ACC112 (cell line): Measurements from ENCODE around the gene CNNM2.
"Not testable (repeated sequence)": the region's sequence is repeated elsewhere in the genome, so short reads cannot be mapped to it uniquely, and the experiment has no call there.

Experiments
- H2AFZ ChIP-seq: fragments of 200-600 bp; sonication (generic); one replicate; pipeline ENCODE4 v1.6.0; 2017; ENCODE audit warnings: antibody characterized with exemption, low read length; ENCODE audit not compliant: unreplicated experiment
- H3K27ac ChIP-seq: fragments of 200-600 bp; sonication (generic); 2 replicates; pipeline ENCODE4 v1.5.1; 2014; ENCODE audit warnings: low read depth, mild to moderate bottlenecking, antibody characterized with exemption, low read length, moderate library complexity
- H3K27me3 ChIP-seq: fragments of 200-600 bp; sonication (generic); 2 replicates; pipeline ENCODE4 v1.6.1; 2014; ENCODE audit warnings: mild to moderate bottlenecking, antibody characterized with exemption, low read length, moderate library complexity, mixed read lengths; ENCODE audit not compliant: insufficient read depth
- H3K36me3 ChIP-seq: fragments of 200-600 bp; sonication (generic); 2 replicates; pipeline ENCODE4 v1.6.1; 2016; ENCODE audit warnings: mild to moderate bottlenecking, antibody characterized with exemption, low read length, moderate library complexity, mixed read lengths; ENCODE audit not compliant: insufficient read depth
- H3K4me1 ChIP-seq: fragments of 200-600 bp; sonication (generic); one replicate; pipeline ENCODE4 v1.6.1; 2016; ENCODE audit warnings: low read length, mixed read lengths; ENCODE audit not compliant: insufficient read depth, unreplicated experiment, control insufficient read depth
- H3K4me3 ChIP-seq: fragments of 200-600 bp; sonication (generic); 2 replicates; pipeline ENCODE4 v1.5.1; 2014; ENCODE audit warnings: mild to moderate bottlenecking, low read depth, low read length
- H3K79me2 ChIP-seq: fragments of 200-600 bp; sonication (generic); one replicate; pipeline ENCODE4 v1.6.0; 2016; ENCODE audit warnings: low read length; ENCODE audit not compliant: control insufficient read depth, unreplicated experiment, insufficient read depth

Gene CNNM2

GRCh38 chr10:102996876-102997275 lies 78.8 kb downstream of the CNNM2 start:
- H3K4me3 ChIP-seq: no peak overlapping the region
- no peaks in the 10 kb centered on the region for H3K36me3 ChIP-seq
- H3K27ac ChIP-seq: no peak overlapping the region
- H2AFZ ChIP-seq: no peak overlapping the region
- H3K27me3 ChIP-seq: no peaks in the 10 kb centered on the region
- no peaks in the 10 kb centered on the region for H3K79me2 ChIP-seq
- H3K4me1 ChIP-seq: no peaks in the 10 kb centered on the region

- Histone ChIP-seq H3K27ac (no peak overlapping the region), H3K4me1 (no peaks in the 10 kb centered on the region), H2AFZ (no peak overlapping the region), H3K4me3 (no peak overlapping the region), H3K36me3 (no peaks in the 10 kb centered on the region), H3K27me3 (no peaks in the 10 kb centered on the region), H3K79me2 (no peaks in the 10 kb centered on the region)
Measured at GRCh38 chr10:102997998-102998397, 79.9 kb downstream of the CNNM2 start.

- Histone ChIP-seq H3K79me2 (no peaks in the 10 kb centered on the region), H3K4me1 (no peaks in the 10 kb centered on the region), H2AFZ (no peak overlapping the region), H3K27me3 (no peaks in the 10 kb centered on the region), H3K36me3 (no peaks in the 10 kb centered on the region), H3K27ac (no peak overlapping the region), H3K4me3 (no peak overlapping the region)
Measured at GRCh38 chr10:102998399-102998907, 80.4 kb downstream of the CNNM2 start.

GRCh38 chr10:103000050-103000449 lies 82.0 kb downstream of the CNNM2 start:
- H3K79me2 ChIP-seq, H3K27ac ChIP-seq, H3K4me1 ChIP-seq, H3K27me3 ChIP-seq, H2AFZ ChIP-seq, H3K4me3 ChIP-seq, H3K36me3 ChIP-seq: not testable (repeated sequence)

GRCh38 chr10:103007017-103007416 lies 88.9 kb downstream of the CNNM2 start:
- Histone ChIP-seq H3K27ac (no peak overlapping the region), H2AFZ (no peak overlapping the region), H3K79me2 (no peaks in the 10 kb centered on the region), H3K4me1 (no peaks in the 10 kb centered on the region), H3K36me3 (no peaks in the 10 kb centered on the region), H3K4me3 (no peak overlapping the region), H3K27me3 (no peaks in the 10 kb centered on the region)

GRCh38 chr10:103013416-103013815 lies 95.3 kb downstream of the CNNM2 start:
- no peak overlapping the region for H2AFZ ChIP-seq

GRCh38 chr10:103019425-103019824 lies 101.3 kb downstream of the CNNM2 start:
- no peak overlapping the region for H3K27ac ChIP-seq
- H3K4me3 ChIP-seq: no peak overlapping the region
- no peak overlapping the region for H2AFZ ChIP-seq
- no peaks in the 10 kb centered on the region for H3K4me1 ChIP-seq
- H3K79me2 ChIP-seq: no peaks in the 10 kb centered on the region
- H3K36me3 ChIP-seq: no peaks in the 10 kb centered on the region
- peaks cover 4% of the 10 kb centered on the region; the same call in 1 of the 2 replicates for H3K27me3 ChIP-seq

More at GRCh38 chr10:103013416-103013815, 95.3 kb downstream of the CNNM2 start:
- Histone ChIP-seq H3K27ac (no peak overlapping the region), H3K4me3 (no peak overlapping the region), H3K27me3 (peaks cover 4% of the 10 kb centered on the region; the same call in 1 of the 2 replicates), H3K79me2 (no peaks in the 10 kb centered on the region), H3K36me3 (no peaks in the 10 kb centered on the region), H3K4me1 (no peaks in the 10 kb centered on the region)

- Histone ChIP-seq H3K4me1 (no peaks in the 10 kb centered on the region), H3K36me3 (no peaks in the 10 kb centered on the region), H3K27me3 (peaks cover 4% of the 10 kb centered on the region; the same call in 1 of the 2 replicates), H3K79me2 (no peaks in the 10 kb centered on the region), H3K4me3 (no peak overlapping the region), H3K27ac (no peak overlapping the region), H2AFZ (no peak overlapping the region)
Measured at GRCh38 chr10:103021150-103021899, 103.2 kb downstream of the CNNM2 start.

- no peak overlapping the region for H2AFZ ChIP-seq
- H3K27ac ChIP-seq: no peak overlapping the region
- H3K36me3 ChIP-seq: no peaks in the 10 kb centered on the region
- peaks cover 4% of the 10 kb centered on the region; the same call in 1 of the 2 replicates for H3K27me3 ChIP-seq
- H3K4me3 ChIP-seq: no peak overlapping the region
- no peaks in the 10 kb centered on the region for H3K4me1 ChIP-seq
- H3K79me2 ChIP-seq: no peaks in the 10 kb centered on the region
Measured at GRCh38 chr10:103021900-103022293, 103.8 kb downstream of the CNNM2 start.

- Histone ChIP-seq H3K27me3 (no peaks in the 10 kb centered on the region), H3K27ac (no peak overlapping the region), H3K4me1 (no peaks in the 10 kb centered on the region), H3K36me3 (no peaks in the 10 kb centered on the region), H3K79me2 (no peaks in the 10 kb centered on the region), H2AFZ (no peak overlapping the region), H3K4me3 (no peak overlapping the region)
Measured at GRCh38 chr10:103025696-103026095, 107.6 kb downstream of the CNNM2 start.

GRCh38 chr10:103038570-103038969 lies 120.5 kb downstream of the CNNM2 start:
- Histone ChIP-seq H3K4me1 (no peaks in the 10 kb centered on the region), H3K27me3 (no peaks in the 10 kb centered on the region), H3K4me3 (no peak overlapping the region), H2AFZ (no peak overlapping the region), H3K27ac (no peak overlapping the region), H3K36me3 (no peaks in the 10 kb centered on the region), H3K79me2 (no peaks in the 10 kb centered on the region)
